Activated naive CD8-positive, alpha-beta T cell treated with anti-CD3 and anti-CD28 coated beads, Interleukin-2, amount 10 ng/mL, durations not matched to agents 7 days and 5 days (primary cell): Measurements from ENCODE around the gene PTGER2. TPM values are rescaled to one million over a fixed set of nuclear protein-coding genes. Genes with fewer than 3 reads are reported as not detected.

ENCODE experiments used
- ATAC-seq: fragments of 150-1000 bp; cut with Tn5 transposase; one replicate; pipeline ENCODE4 v1.10.0; 2021; ENCODE audit warnings: low read depth, moderate library complexity
- POLR2A ChIA-PET: fragments of 350-600 bp; sonication (Branson Sonifier 250); formaldehyde crosslinking; loops from one replicate; lab custom pipeline; 2021; ENCODE audit warnings: antibody characterized with exemption; lab: Charles Lee
- DNase-seq: peaks from one replicate; pipeline ENCODE4 v3.0.0; 2021
- H3K27ac Mint-ChIP-seq: one replicate; pipeline ENCODE4 v1.8.0; 2022; ENCODE audit warnings: mild to moderate bottlenecking, mixed read lengths
- H3K27me3 Mint-ChIP-seq: one replicate; pipeline ENCODE4 v1.8.0; 2022; ENCODE audit warnings: mild to moderate bottlenecking, moderate library complexity, mixed read lengths
- H3K36me3 Mint-ChIP-seq: one replicate; pipeline ENCODE4 v1.8.0; 2021; ENCODE audit warnings: mild to moderate bottlenecking, mixed read lengths
- H3K4me1 Mint-ChIP-seq: one replicate; pipeline ENCODE4 v1.8.0; 2021; ENCODE audit warnings: mixed read lengths
- H3K4me3 Mint-ChIP-seq: one replicate; pipeline ENCODE4 v1.8.0; 2022; ENCODE audit warnings: mild to moderate bottlenecking, moderate library complexity, mixed read lengths
- H3K9me3 Mint-ChIP-seq: one replicate; pipeline ENCODE4 v1.8.0; 2021; ENCODE audit warnings: mixed read lengths
- total RNA-seq, 2 experiments: library from RNA; stranded (reverse); gene quantifications; one replicate each; pipeline ENCODE4 v1.2.3, GENCODE V29; 2021

PTGER2 gene
- total RNA-seq, 2 experiments from 2014 or later, result 115 to 119 TPM

- H3K36me3 Mint-ChIP-seq, result peaks cover 76% of the 10 kb centered on the region
- ATAC-seq, result no peak
- no peaks in the 10 kb centered on the region for H3K9me3 Mint-ChIP-seq
- DNase-seq, result no peak
- peaks cover 56% of the 10 kb centered on the region for H3K4me1 Mint-ChIP-seq
- H3K27ac Mint-ChIP-seq, result peak overlapping the region; percentile 97
- POLR2A ChIA-PET, result interaction anchor here (0.7 to 12.0 kb wide), 23 partner anchors 8 to 452 kb away, joined by 3 to 225 read pairs (median 6); partner anchors contain the start of genes ERO1A, GNG2, GPR137C and TXNDC16
- H3K4me3 Mint-ChIP-seq, result peak overlapping the region; percentile 97
- no peaks in the 10 kb centered on the region for H3K27me3 Mint-ChIP-seq
Observed at GRCh38 chr14:52313462-52313861, 650 bp upstream of the PTGER2 start.

- Mint-ChIP-seq H3K4me1 (peaks cover 55% of the 10 kb centered on the region), H3K36me3 (peaks cover 82% of the 10 kb centered on the region), H3K4me3 (peak overlapping the region; percentile 97), H3K9me3 (no peaks in the 10 kb centered on the region), H3K27ac (peak overlapping the region; percentile 97), H3K27me3 (no peaks in the 10 kb centered on the region)
- POLR2A ChIA-PET, result interaction anchor here (0.6 to 12.0 kb wide), 24 partner anchors 10 to 453 kb away, joined by 3 to 225 read pairs (median 6); partner anchors contain the start of genes ERO1A, GNG2, GPR137C and TXNDC16
- DNase-seq (peak; percentile 70), ATAC-seq (peak; percentile 30)
Observed at GRCh38 chr14:52314595-52315354, 663 bp downstream of the PTGER2 start.

GRCh38 chr14:52315355-52315718, 1.2 kb downstream of the PTGER2 start:
- H3K27me3 Mint-ChIP-seq, result no peaks in the 10 kb centered on the region
- peak overlapping the region; percentile 97 for H3K4me3 Mint-ChIP-seq
- peaks cover 57% of the 10 kb centered on the region for H3K4me1 Mint-ChIP-seq
- DNase-seq, result no peak
- H3K27ac Mint-ChIP-seq, result peak overlapping the region; percentile 97
- POLR2A ChIA-PET, result interaction anchor here (0.6 to 12.0 kb wide), 8 partner anchors 11 to 454 kb away, joined by 3 to 225 read pairs (median 25); partner anchors contain the start of gene GNG2
- no peaks in the 10 kb centered on the region for H3K9me3 Mint-ChIP-seq
- ATAC-seq, result peak; percentile 2
- peaks cover 84% of the 10 kb centered on the region for H3K36me3 Mint-ChIP-seq

- DNase-seq (no peak), ATAC-seq (no peak)
- peaks cover 8% of the 10 kb centered on the region for H3K9me3 Mint-ChIP-seq
- H3K27me3 Mint-ChIP-seq, result no peaks in the 10 kb centered on the region
- peak overlapping the region; percentile 97 for H3K4me3 Mint-ChIP-seq
- H3K27ac Mint-ChIP-seq, result peak overlapping the region; percentile 97
- peaks cover 49% of the 10 kb centered on the region for H3K4me1 Mint-ChIP-seq
- peaks cover 90% of the 10 kb centered on the region for H3K36me3 Mint-ChIP-seq
- POLR2A ChIA-PET, result interaction anchor here (0.8 to 12.0 kb wide), 12 partner anchors 8 to 236 kb away, joined by 3 to 225 read pairs (median 4); no protein-coding TSS in a partner anchor
Observed at GRCh38 chr14:52318062-52318461, 4.0 kb downstream of the PTGER2 start.

DNA sequence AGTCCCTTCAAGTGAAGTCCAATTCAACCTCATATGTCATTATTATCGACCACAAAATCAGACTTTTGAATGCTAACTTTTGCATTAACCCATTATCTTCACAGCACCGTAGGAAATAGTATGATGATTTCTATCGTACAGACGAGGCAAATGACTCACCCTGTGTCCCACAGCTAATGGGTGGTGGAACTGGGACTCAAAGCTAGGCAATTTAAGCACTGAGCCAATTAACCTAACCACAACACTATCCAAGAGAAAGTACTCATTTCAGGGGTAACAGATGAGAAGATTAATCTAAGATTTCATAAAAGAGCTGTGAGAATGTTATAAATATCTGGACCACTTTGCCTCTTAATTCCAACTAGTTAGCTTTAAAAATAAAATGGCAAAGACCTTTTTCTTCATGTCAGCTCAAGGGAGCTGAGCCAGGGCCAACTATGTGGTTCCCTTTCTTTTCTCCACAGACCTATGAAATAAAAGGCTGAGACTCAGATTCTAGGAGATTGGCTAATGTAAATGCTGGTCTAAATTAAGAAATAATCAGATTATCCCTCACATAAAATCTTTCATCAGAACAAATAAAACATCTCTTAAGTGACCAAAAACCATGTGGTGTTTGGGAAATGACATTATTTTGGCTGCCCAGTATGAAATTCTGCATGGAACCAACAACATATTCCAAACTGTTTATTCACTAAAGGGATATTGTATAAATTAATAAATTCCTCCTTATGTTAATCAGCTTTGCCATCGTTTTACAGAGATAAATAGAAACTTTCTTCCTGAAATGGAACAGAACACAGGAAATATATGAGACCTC, 4.9 kb downstream of the PTGER2 start:
- no peak for ATAC-seq
- DNase-seq, result no peak
- Mint-ChIP-seq H3K9me3 (peaks cover 8% of the 10 kb centered on the region), H3K4me1 (peaks cover 53% of the 10 kb centered on the region), H3K27ac (peak overlapping the region; percentile 89), H3K4me3 (peak overlapping the region; percentile 91), H3K36me3 (peaks cover 91% of the 10 kb centered on the region), H3K27me3 (no peaks in the 10 kb centered on the region)
- POLR2A ChIA-PET, result interaction anchor here (1.0 to 12.0 kb wide), 7 partner anchors 13 to 235 kb away, joined by 3 to 225 read pairs (median 6); no protein-coding TSS in a partner anchor

- POLR2A ChIA-PET, result interaction anchor here (1.0 to 12.0 kb wide), 3 partner anchors 12 to 84 kb away, joined by 6 to 225 read pairs (median 129); no protein-coding TSS in a partner anchor
- peaks cover 88% of the 10 kb centered on the region for H3K36me3 Mint-ChIP-seq
- H3K4me1 Mint-ChIP-seq, result peaks cover 62% of the 10 kb centered on the region
- H3K4me3 Mint-ChIP-seq, result peak overlapping the region; percentile 91
- H3K27me3 Mint-ChIP-seq, result no peaks in the 10 kb centered on the region
- no peak for DNase-seq
- peak overlapping the region; percentile 56 for H3K27ac Mint-ChIP-seq
- ATAC-seq, result no peak
- H3K9me3 Mint-ChIP-seq, result peaks cover 8% of the 10 kb centered on the region
Observed at GRCh38 chr14:52319919-52320318, 5.8 kb downstream of the PTGER2 start.

DNA sequence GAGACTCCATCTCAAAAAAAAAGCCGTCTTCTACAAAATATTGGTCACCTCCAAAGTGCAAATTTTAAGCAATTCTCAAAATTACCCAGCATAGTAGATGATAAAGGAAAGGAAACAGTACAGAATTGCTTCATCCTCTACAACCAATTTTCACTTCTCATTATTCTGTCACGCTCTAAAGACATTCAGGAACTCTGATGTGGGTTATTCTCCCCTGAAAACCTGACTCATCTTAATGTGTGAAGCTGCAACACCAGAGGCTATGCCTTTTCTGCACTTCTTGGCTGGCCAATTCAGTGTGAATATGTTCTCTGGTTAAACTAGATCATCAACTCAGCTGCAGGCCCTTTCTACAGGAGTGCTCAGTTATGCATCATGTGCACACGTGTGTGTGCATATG, 11.0 kb downstream of the PTGER2 start:
- peaks cover 75% of the 10 kb centered on the region for H3K4me1 Mint-ChIP-seq
- H3K27me3 Mint-ChIP-seq, result no peaks in the 10 kb centered on the region
- POLR2A ChIA-PET, result interaction anchor here (1.0 to 4.1 kb wide), 7 partner anchors 7 to 81 kb away, joined by 3 to 45 read pairs (median 5); partner anchors contain the start of gene PTGER2
- peak overlapping the region; percentile 78 for H3K4me3 Mint-ChIP-seq
- peak overlapping the region; percentile 71 for H3K27ac Mint-ChIP-seq
- peaks cover 79% of the 10 kb centered on the region for H3K36me3 Mint-ChIP-seq
- H3K9me3 Mint-ChIP-seq, result peaks cover 10% of the 10 kb centered on the region
- DNase-seq (no peak), ATAC-seq (peak; percentile 93)

- Mint-ChIP-seq H3K27ac (peak overlapping the region; percentile 71), H3K4me1 (peaks cover 73% of the 10 kb centered on the region), H3K36me3 (peaks cover 79% of the 10 kb centered on the region), H3K9me3 (peaks cover 10% of the 10 kb centered on the region), H3K4me3 (peak overlapping the region; percentile 78), H3K27me3 (no peaks in the 10 kb centered on the region)
- POLR2A ChIA-PET, result interaction anchor here (1.0 to 4.1 kb wide), 8 partner anchors 8 to 80 kb away, joined by 3 to 45 read pairs (median 4); partner anchors contain the start of gene PTGER2
- ATAC-seq (no peak), DNase-seq (no peak)
Observed at GRCh38 chr14:52325630-52326029, 11.5 kb downstream of the PTGER2 start.

- peaks cover 76% of the 10 kb centered on the region for H3K36me3 Mint-ChIP-seq
Observed at GRCh38 chr14:52327374-52328226, 13.5 kb downstream of the PTGER2 start.

DNA sequence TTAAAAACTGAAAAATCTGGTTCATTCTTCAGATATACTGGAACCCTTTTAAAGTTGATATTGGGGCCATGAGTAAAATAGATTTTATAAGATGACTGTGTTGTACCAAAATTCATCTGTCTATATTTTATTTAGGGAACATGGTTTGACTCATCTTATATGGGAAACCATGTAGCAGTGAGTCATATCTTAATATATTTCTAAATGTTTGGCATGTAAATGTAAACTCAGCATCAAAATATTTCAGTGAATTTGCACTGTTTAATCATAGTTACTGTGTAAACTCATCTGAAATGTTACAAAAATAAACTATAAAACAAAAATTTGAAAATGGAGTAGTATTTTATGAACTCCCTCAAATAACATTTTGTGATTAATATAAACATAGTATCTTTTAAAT, 14.2 kb downstream of the PTGER2 start:
- DNase-seq (no peak), ATAC-seq (no peak)
- Mint-ChIP-seq H3K27ac (no peak overlapping the region), H3K4me3 (no peak overlapping the region), H3K27me3 (no peaks in the 10 kb centered on the region), H3K9me3 (peaks cover 4% of the 10 kb centered on the region), H3K4me1 (peaks cover 58% of the 10 kb centered on the region), H3K36me3 (peaks cover 75% of the 10 kb centered on the region)
- POLR2A ChIA-PET, result no interaction called here

More at GRCh38 chr14:52327374-52328226, 13.5 kb downstream of the PTGER2 start:
- DNase-seq, result no peak
- Mint-ChIP-seq H3K27ac (peak overlapping the region; percentile 65), H3K27me3 (no peaks in the 10 kb centered on the region), H3K4me3 (peak overlapping the region; percentile 49), H3K9me3 (peaks cover 6% of the 10 kb centered on the region), H3K4me1 (peaks cover 62% of the 10 kb centered on the region)
- POLR2A ChIA-PET, result interaction anchor here (0.9 to 4.1 kb wide), 2 partner anchors 10 to 13 kb away, joined by 6 to 45 read pairs; partner anchors contain the start of gene PTGER2
- ATAC-seq, result no peak

GRCh38 chr14:52329678-52330369, 15.7 kb downstream of the PTGER2 start:
- POLR2A ChIA-PET, result interaction anchor here (1.3 kb wide), 1 partner anchor 13 kb away, joined by 4 read pairs; no protein-coding TSS in a partner anchor
- H3K27ac Mint-ChIP-seq, result no peak overlapping the region
- ATAC-seq, result no peak

More at GRCh38 chr14:52329678-52330369, 15.7 kb downstream of the PTGER2 start:
- DNase-seq, result no peak
- H3K27me3 Mint-ChIP-seq, result no peaks in the 10 kb centered on the region
- peaks cover 47% of the 10 kb centered on the region for H3K4me1 Mint-ChIP-seq
- peaks cover 4% of the 10 kb centered on the region for H3K9me3 Mint-ChIP-seq
- peaks cover 76% of the 10 kb centered on the region for H3K36me3 Mint-ChIP-seq
- H3K4me3 Mint-ChIP-seq, result no peak overlapping the region
